ENCODE results near the gene SLC29A2. TPM values are rescaled to one million over a fixed set of nuclear protein-coding genes. Genes with fewer than 3 reads are reported as not detected.

The SLC29A2 gene
- total RNA-seq, 1 experiment from 2014 or later: 30.3 TPM

DNA sequence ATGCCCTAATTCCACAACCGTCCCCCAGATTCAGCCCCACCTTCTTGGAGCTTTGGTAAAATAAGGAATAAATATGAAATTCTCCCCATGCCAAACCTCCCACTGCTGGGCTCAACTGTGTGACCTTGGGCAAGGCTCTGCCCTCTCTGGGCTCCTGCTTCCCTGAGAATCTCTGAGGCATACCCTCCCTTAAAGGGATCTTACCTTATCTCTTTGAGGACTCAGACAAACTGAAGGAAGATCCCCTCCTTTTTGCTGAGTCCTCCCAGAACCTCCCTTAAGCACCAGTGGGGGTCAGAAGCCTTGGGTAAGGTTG, 57.4 kb downstream of the SLC29A2 start:
- no TSS peak for BruUV-seq (replicated peaks)
- ChIA-PET POLR2A (no interaction called here), CTCF (interaction anchor here (3.3 to 3.4 kb wide), 2 partner anchors 21 to 25 kb away, joined by 43 to 90 read pairs; partner anchors contain the start of genes RIN1 and YIF1A)
- H3K4me1 Mint-ChIP-seq (ENCODE audit: low read depth, unreplicated experiment): peaks cover 10% of the 10 kb centered on the region
- peaks cover 17% of the 10 kb centered on the region for H3K36me3 Mint-ChIP-seq (ENCODE audit: insufficient read depth, unreplicated experiment)
- no peak for DNase-seq
- H3K4me3 ChIP-seq (ENCODE audit: low read depth, low read length): no peak overlapping the region
- peak overlapping the region; percentile 91 for H3K27ac Mint-ChIP-seq (ENCODE audit: unreplicated experiment)
- peaks cover 6% of the 10 kb centered on the region for H3K9me3 Mint-ChIP-seq (ENCODE audit: unreplicated experiment)
- H3K36me3 ChIP-seq (ENCODE audit: control insufficient read depth, insufficient read depth, low read length): no peaks in the 10 kb centered on the region
- H3K27me3 ChIP-seq (replicated peaks; ENCODE audit: control insufficient read depth, insufficient read depth, low read length): no peaks in the 10 kb centered on the region
- H3K9me3 ChIP-seq: no peaks in the 10 kb centered on the region
- no peak for TF ChIP-seq CTCF (IDR thresholded peaks at IDR 0.05; ENCODE audit: insufficient read depth in 1 of 2, low read depth in 1 of 2, low read length in 1 of 2, severe bottlenecking in 1 of 2, unreplicated experiment in 1 of 2)
- peaks cover 31% of the 10 kb centered on the region for H3K4me1 ChIP-seq
- intact Hi-C loops (cut with micrococcal nuclease; ENCODE audit: unreplicated experiment): no loop called here
- H3K4me3 Mint-ChIP-seq (ENCODE audit: unreplicated experiment): peak overlapping the region; percentile 87
- H3K27me3 Mint-ChIP-seq (ENCODE audit: insufficient read depth, unreplicated experiment): no peaks in the 10 kb centered on the region

DNA sequence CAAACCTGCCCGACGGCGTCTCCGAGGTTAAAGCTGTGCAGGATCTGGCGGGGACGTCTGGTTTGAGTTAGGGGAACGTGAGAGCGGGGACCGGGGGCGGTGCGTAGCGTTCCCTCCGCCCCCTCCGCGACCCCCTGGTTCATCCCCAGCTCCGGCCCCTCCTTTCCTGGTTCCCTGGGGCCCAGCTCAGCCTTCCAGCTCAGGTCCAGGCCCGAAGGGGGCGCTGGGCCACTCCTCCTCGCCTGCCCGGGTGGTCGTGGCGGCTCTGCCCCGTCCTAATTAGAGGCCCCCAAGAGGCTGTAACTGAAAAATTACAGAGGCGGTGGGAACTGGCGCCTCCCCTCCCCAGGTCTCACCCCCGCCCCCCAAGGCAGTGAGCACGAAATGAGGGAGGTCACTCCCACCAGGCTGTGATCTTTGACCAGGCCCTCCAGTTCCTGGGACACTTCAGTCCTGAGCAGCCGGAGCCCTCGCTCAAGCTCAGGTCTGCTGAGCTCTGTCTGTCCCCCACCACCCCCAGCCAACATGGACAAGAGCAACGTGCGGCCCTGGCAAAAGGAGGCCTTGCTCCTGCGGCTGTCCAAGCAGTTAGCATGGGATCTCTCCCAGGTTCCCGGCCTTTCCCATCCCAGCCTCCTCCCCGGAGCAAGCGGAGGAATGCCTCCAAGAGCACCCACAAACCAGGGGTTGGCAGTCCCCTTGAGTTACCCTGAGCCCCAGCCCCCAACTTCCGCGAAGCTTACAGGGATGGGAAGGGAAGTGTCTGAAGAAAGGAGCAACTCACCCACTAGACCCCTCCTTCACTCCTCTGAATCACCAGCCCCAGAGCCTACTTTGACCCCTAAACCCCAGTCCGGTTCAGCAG, 58.0 kb downstream of the SLC29A2 start:
- TF ChIP-seq CTCF (IDR thresholded peaks at IDR 0.05; ENCODE audit: insufficient read depth in 1 of 2, low read depth in 1 of 2, low read length in 1 of 2, severe bottlenecking in 1 of 2, unreplicated experiment in 1 of 2): peak in 1 of 2 experiments; percentile 19
- Mint-ChIP-seq H3K4me1 (ENCODE audit: low read depth, unreplicated experiment) (peaks cover 4% of the 10 kb centered on the region), H3K9me3 (ENCODE audit: unreplicated experiment) (peaks cover under 1% of the 10 kb centered on the region), H3K36me3 (ENCODE audit: insufficient read depth, unreplicated experiment) (peaks cover 17% of the 10 kb centered on the region), H3K27ac (ENCODE audit: unreplicated experiment) (peak overlapping the region; percentile 91), H3K27me3 (ENCODE audit: insufficient read depth, unreplicated experiment) (no peaks in the 10 kb centered on the region), H3K4me3 (ENCODE audit: unreplicated experiment) (peak overlapping the region; percentile 87)
- H3K27me3 ChIP-seq (replicated peaks; ENCODE audit: control insufficient read depth, insufficient read depth, low read length): no peaks in the 10 kb centered on the region
- no TSS peak for BruUV-seq (replicated peaks)
- DNase-seq: peak in 1 of 2 experiments; percentile 40
- CTCF ChIA-PET: interaction anchor here (0.5 to 3.4 kb wide), 23 partner anchors 9 to 428 kb away, joined by 3 to 90 read pairs (median 5); partner anchors contain the start of genes MRPL11, RAB1B, RIN1 and SLC29A2
- no peaks in the 10 kb centered on the region for H3K36me3 ChIP-seq (ENCODE audit: control insufficient read depth, insufficient read depth, low read length)
- no peaks in the 10 kb centered on the region for H3K9me3 ChIP-seq
- peaks cover 26% of the 10 kb centered on the region for H3K4me1 ChIP-seq
- intact Hi-C loops (cut with micrococcal nuclease; ENCODE audit: unreplicated experiment): loop anchor here (2.0 kb wide), 1 partner anchor 31 kb away; the partner anchor contains the start of gene BRMS1
- peak overlapping the region; percentile 26 for H3K4me3 ChIP-seq (ENCODE audit: low read depth, low read length)
- POLR2A ChIA-PET: interaction anchor here (0.5 to 2.3 kb wide), 8 partner anchors 16 to 425 kb away, joined by 3 to 34 read pairs (median 6); partner anchors contain the start of genes BANF1, BRMS1, EIF1AD and FIBP

GRCh38 chr11:66312549-66313320, 58.8 kb downstream of the SLC29A2 start:
- intact Hi-C loops (cut with micrococcal nuclease; ENCODE audit: unreplicated experiment): loop anchor here (1.0 to 2.0 kb wide), 5 partner anchors 16 to 77 kb away; partner anchors contain the start of genes BRMS1, RAB1B and RIN1
- no peaks in the 10 kb centered on the region for H3K27me3 ChIP-seq (replicated peaks; ENCODE audit: control insufficient read depth, insufficient read depth, low read length)
- BruUV-seq (replicated peaks): no TSS peak
- Mint-ChIP-seq H3K36me3 (ENCODE audit: insufficient read depth, unreplicated experiment) (peaks cover 17% of the 10 kb centered on the region), H3K4me1 (ENCODE audit: low read depth, unreplicated experiment) (no peaks in the 10 kb centered on the region), H3K9me3 (ENCODE audit: unreplicated experiment) (no peaks in the 10 kb centered on the region), H3K27ac (ENCODE audit: unreplicated experiment) (peak overlapping the region; percentile 91), H3K27me3 (ENCODE audit: insufficient read depth, unreplicated experiment) (no peaks in the 10 kb centered on the region), H3K4me3 (ENCODE audit: unreplicated experiment) (peak overlapping the region; percentile 87)
- peak; percentile 98 to 99 for DNase-seq
- no peaks in the 10 kb centered on the region for H3K36me3 ChIP-seq (ENCODE audit: control insufficient read depth, insufficient read depth, low read length)
- H3K4me3 ChIP-seq (ENCODE audit: low read depth, low read length): peak overlapping the region; percentile 52
- H3K9me3 ChIP-seq: no peaks in the 10 kb centered on the region
- peaks cover 18% of the 10 kb centered on the region for H3K4me1 ChIP-seq
- TF ChIP-seq CTCF (IDR thresholded peaks at IDR 0.05; ENCODE audit: insufficient read depth in 1 of 2, low read depth in 1 of 2, low read length in 1 of 2, severe bottlenecking in 1 of 2, unreplicated experiment in 1 of 2): no peak
- CTCF ChIA-PET: interaction anchor here (0.5 to 3.4 kb wide), 35 partner anchors 9 to 428 kb away, joined by 3 to 90 read pairs (median 4); partner anchors contain the start of genes BRMS1, DPP3, FIBP and MRPL11
- POLR2A ChIA-PET: interaction anchor here (0.5 to 2.3 kb wide), 10 partner anchors 17 to 425 kb away, joined by 3 to 34 read pairs (median 4); partner anchors contain the start of genes BANF1, BRMS1, EIF1AD and FIBP

All from Caco-2 (cell line).